ENCODE results near the gene BRWD1.

BRWD1 gene

DNA sequence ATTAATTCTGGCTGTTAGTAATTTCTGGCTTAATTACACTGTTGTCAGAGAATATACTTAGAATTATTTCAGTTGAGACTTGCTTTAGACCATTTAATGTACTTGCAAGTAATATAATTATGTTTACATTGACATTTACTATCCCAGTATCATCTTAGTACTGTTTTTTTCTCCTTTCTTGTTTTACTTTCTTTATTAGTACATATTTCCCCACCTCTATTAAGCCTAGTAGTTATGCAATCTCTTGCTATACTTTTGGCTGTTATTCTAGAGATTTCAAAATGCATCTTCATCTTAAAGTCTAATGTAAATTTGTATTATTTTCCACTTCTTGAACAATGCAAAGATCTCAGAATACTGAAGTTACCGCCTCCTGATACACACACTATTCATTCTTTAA, 24.4 kb downstream of the BRWD1 start:
- Histone ChIP-seq H3K14ac (ENCODE audit: low read length) (no peak overlapping the region), H3K27ac (replicated peaks; ENCODE audit: low read length) (no peak overlapping the region), H3K79me1 (ENCODE audit: low read depth, low read length) (no peaks in the 10 kb centered on the region), H3K9me3 (replicated peaks in 1 of 2; ENCODE audit: control insufficient read depth in 2 of 2, insufficient read depth in 1 of 2, low read depth in 1 of 2, low read length in 2 of 2) (peaks cover 9 to 39% of the 10 kb centered on the region in 2 donors), H3K4me1 (ENCODE audit: control insufficient read depth in 2 of 2, insufficient read depth in 1 of 2, low read depth in 1 of 2, low read length in 2 of 2) (no peaks in the 10 kb centered on the region), H2BK12ac (ENCODE audit: low read length) (no peak overlapping the region), H2BK5ac (ENCODE audit: low read length) (no peak overlapping the region), H3K27me3 (ENCODE audit: control insufficient read depth in 3 of 3, insufficient read depth in 3 of 3, low read depth in 1 of 3, low read length in 3 of 3) (no peaks in the 10 kb centered on the region), H3K23ac (ENCODE audit: low read depth, low read length, poor library complexity) (no peak overlapping the region), H3K4ac (ENCODE audit: low read length) (no peak overlapping the region), H4K8ac (ENCODE audit: low read depth, low read length) (no peak overlapping the region), H2BK15ac (ENCODE audit: low read length) (no peak overlapping the region), H3K4me2 (ENCODE audit: insufficient read depth, low read length, poor library complexity, severe bottlenecking) (no peak overlapping the region), H2BK120ac (ENCODE audit: low read depth, low read length) (no peak overlapping the region), H4K91ac (ENCODE audit: low read depth, low read length, poor library complexity) (no peak overlapping the region), H2AFZ (ENCODE audit: low read length) (no peak overlapping the region), H3K18ac (ENCODE audit: low read length) (no peak overlapping the region), H3K4me3 (ENCODE audit: low read length in 2 of 2) (no peak overlapping the region), H3K9ac (ENCODE audit: low read depth, low read length, poor library complexity) (no peak overlapping the region), H3K36me3 (replicated peaks in 1 of 2; ENCODE audit: control insufficient read depth in 2 of 2, insufficient read depth in 2 of 2, low read length in 2 of 2) (peaks cover 20 to 96% of the 10 kb centered on the region in 2 donors), H2AK5ac (ENCODE audit: low read depth, low read length) (no peak overlapping the region)
- DNase-seq (ENCODE audit: low spot score), result no peak
- no CpG with 5 or more reads among the region's 1 CpG for WGBS, 2 donors (ENCODE audit: extremely low coverage in 2 of 2, insufficient read length in 2 of 2, insufficient replicate concordance in 1 of 2)

DNA sequence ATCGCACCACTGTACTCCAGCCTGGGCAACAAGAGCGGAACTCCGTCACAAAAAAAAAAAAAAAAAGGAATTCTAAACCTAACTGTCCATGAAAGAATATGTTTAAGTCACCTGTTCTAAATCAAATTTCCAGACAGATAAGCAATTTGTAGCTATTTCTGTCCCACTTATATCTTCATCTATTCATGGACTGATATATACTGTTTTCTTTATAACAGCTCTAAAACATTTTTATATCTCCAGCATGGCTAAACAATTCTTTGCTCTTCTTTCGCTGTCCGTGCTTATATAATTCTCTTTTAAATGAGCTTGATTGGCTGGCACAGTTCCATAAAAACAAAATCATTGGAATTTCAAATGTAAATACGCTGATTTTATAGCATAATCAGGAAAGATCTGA, 30.5 kb downstream of the BRWD1 start:
- Histone ChIP-seq H2BK15ac (ENCODE audit: low read length) (no peak overlapping the region), H3K18ac (ENCODE audit: low read length) (no peak overlapping the region), H4K8ac (ENCODE audit: low read depth, low read length) (no peak overlapping the region), H3K9me3 (replicated peaks in 1 of 2; ENCODE audit: control insufficient read depth in 2 of 2, insufficient read depth in 1 of 2, low read depth in 1 of 2, low read length in 2 of 2) (no peaks in the 10 kb centered on the region), H3K4me2 (ENCODE audit: insufficient read depth, low read length, poor library complexity, severe bottlenecking) (no peak overlapping the region), H2BK120ac (ENCODE audit: low read depth, low read length) (no peak overlapping the region), H3K4me1 (ENCODE audit: control insufficient read depth in 2 of 2, insufficient read depth in 1 of 2, low read depth in 1 of 2, low read length in 2 of 2) (no peaks in the 10 kb centered on the region), H3K27ac (replicated peaks; ENCODE audit: low read length) (no peak overlapping the region), H3K9ac (ENCODE audit: low read depth, low read length, poor library complexity) (no peak overlapping the region), H3K27me3 (ENCODE audit: control insufficient read depth in 3 of 3, insufficient read depth in 3 of 3, low read depth in 1 of 3, low read length in 3 of 3) (no peaks in the 10 kb centered on the region), H2AFZ (ENCODE audit: low read length) (no peak overlapping the region), H2BK12ac (ENCODE audit: low read length) (no peak overlapping the region), H3K36me3 (replicated peaks in 1 of 2; ENCODE audit: control insufficient read depth in 2 of 2, insufficient read depth in 2 of 2, low read length in 2 of 2) (peaks cover 7 to 92% of the 10 kb centered on the region in 2 donors), H2AK5ac (ENCODE audit: low read depth, low read length) (no peak overlapping the region), H3K23ac (ENCODE audit: low read depth, low read length, poor library complexity) (no peak overlapping the region), H3K4me3 (ENCODE audit: low read length in 2 of 2) (no peak overlapping the region), H2BK5ac (ENCODE audit: low read length) (no peak overlapping the region), H3K79me1 (ENCODE audit: low read depth, low read length) (no peaks in the 10 kb centered on the region), H3K4ac (ENCODE audit: low read length) (no peak overlapping the region), H4K91ac (ENCODE audit: low read depth, low read length, poor library complexity) (no peak overlapping the region), H3K14ac (ENCODE audit: low read length) (no peak overlapping the region)
- no peak for DNase-seq (ENCODE audit: low spot score)
- no CpG with 5 or more reads among the region's 6 CpGs for WGBS, 2 donors (ENCODE audit: extremely low coverage in 2 of 2, insufficient read length in 2 of 2, insufficient replicate concordance in 1 of 2)

DNA sequence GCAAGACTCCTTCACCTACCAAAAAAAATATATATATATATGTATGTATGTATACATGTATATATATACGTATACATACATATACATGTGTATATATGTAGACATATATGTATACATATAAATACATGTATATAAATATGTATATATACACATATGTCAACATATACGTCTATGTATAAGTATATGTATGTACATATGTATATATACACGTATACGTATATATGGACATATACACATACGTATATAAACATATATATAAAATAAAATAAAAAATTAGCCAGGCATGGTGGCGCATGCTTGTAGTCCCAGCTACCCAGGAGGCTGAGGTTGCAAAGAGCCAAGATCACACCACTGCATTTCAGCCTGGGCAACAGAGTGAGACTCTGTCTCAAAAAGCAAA, 31.6 kb downstream of the BRWD1 start:
- H2AK5ac ChIP-seq (ENCODE audit: low read depth, low read length), result no peak overlapping the region
- no peak overlapping the region for H3K27ac ChIP-seq (replicated peaks; ENCODE audit: low read length)
- H3K18ac ChIP-seq (ENCODE audit: low read length), result no peak overlapping the region
- H4K8ac ChIP-seq (ENCODE audit: low read depth, low read length), result no peak overlapping the region
- no peaks in the 10 kb centered on the region for H3K9me3 ChIP-seq (replicated peaks in 1 of 2; ENCODE audit: control insufficient read depth in 2 of 2, insufficient read depth in 1 of 2, low read depth in 1 of 2, low read length in 2 of 2)
- no peak overlapping the region for H3K4ac ChIP-seq (ENCODE audit: low read length)
- H3K4me3 ChIP-seq (ENCODE audit: low read length in 2 of 2), result no peak overlapping the region
- H4K91ac ChIP-seq (ENCODE audit: low read depth, low read length, poor library complexity), result no peak overlapping the region
- no peak for DNase-seq (ENCODE audit: low spot score)
- no peak overlapping the region for H2BK5ac ChIP-seq (ENCODE audit: low read length)
- H2BK12ac ChIP-seq (ENCODE audit: low read length), result no peak overlapping the region
- H3K14ac ChIP-seq (ENCODE audit: low read length), result no peak overlapping the region
- no peak overlapping the region for H2BK120ac ChIP-seq (ENCODE audit: low read depth, low read length)
- WGBS, 2 donors (ENCODE audit: extremely low coverage in 2 of 2, insufficient read length in 2 of 2, insufficient replicate concordance in 1 of 2), result no CpG with 5 or more reads among the region's 6 CpGs
- no peak overlapping the region for H3K9ac ChIP-seq (ENCODE audit: low read depth, low read length, poor library complexity)
- no peak overlapping the region for H2BK15ac ChIP-seq (ENCODE audit: low read length)
- no peaks in the 10 kb centered on the region for H3K4me1 ChIP-seq (ENCODE audit: control insufficient read depth in 2 of 2, insufficient read depth in 1 of 2, low read depth in 1 of 2, low read length in 2 of 2)
- H2AFZ ChIP-seq (ENCODE audit: low read length), result no peak overlapping the region
- peaks cover 7 to 92% of the 10 kb centered on the region in 2 donors for H3K36me3 ChIP-seq (replicated peaks in 1 of 2; ENCODE audit: control insufficient read depth in 2 of 2, insufficient read depth in 2 of 2, low read length in 2 of 2)
- H3K23ac ChIP-seq (ENCODE audit: low read depth, low read length, poor library complexity), result no peak overlapping the region
- H3K79me1 ChIP-seq (ENCODE audit: low read depth, low read length), result no peaks in the 10 kb centered on the region
- H3K4me2 ChIP-seq (ENCODE audit: insufficient read depth, low read length, poor library complexity, severe bottlenecking), result no peak overlapping the region
- no peaks in the 10 kb centered on the region for H3K27me3 ChIP-seq (ENCODE audit: control insufficient read depth in 3 of 3, insufficient read depth in 3 of 3, low read depth in 1 of 3, low read length in 3 of 3)

DNA sequence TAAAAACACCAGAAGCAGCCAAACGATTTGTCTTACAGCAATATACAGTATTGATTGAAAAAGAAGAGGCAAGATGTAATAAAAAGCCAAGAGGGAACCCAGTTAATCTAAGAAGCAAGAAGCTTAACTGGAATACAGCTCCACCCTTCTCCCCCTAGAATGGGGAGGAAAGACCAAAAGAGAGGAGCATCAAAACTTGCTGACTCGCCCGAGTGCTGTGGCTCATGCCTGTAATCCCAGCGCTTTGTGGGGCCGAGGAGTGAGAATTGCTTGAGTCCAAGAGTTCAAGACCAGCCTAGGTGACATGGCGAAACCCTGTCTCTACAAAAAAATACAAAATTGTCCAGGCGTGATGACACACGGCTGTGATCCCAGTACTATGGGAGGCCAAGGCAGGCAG, 32.2 kb downstream of the BRWD1 start:
- H3K23ac ChIP-seq (ENCODE audit: low read depth, low read length, poor library complexity), result no peak overlapping the region
- H3K4me3 ChIP-seq (ENCODE audit: low read length in 2 of 2), result no peak overlapping the region
- H3K27ac ChIP-seq (replicated peaks; ENCODE audit: low read length), result no peak overlapping the region
- no CpG with 5 or more reads among the region's 8 CpGs for WGBS, 2 donors (ENCODE audit: extremely low coverage in 2 of 2, insufficient read length in 2 of 2, insufficient replicate concordance in 1 of 2)
- no peak overlapping the region for H2BK15ac ChIP-seq (ENCODE audit: low read length)
- no peak overlapping the region for H2AK5ac ChIP-seq (ENCODE audit: low read depth, low read length)
- H3K4me2 ChIP-seq (ENCODE audit: insufficient read depth, low read length, poor library complexity, severe bottlenecking), result no peak overlapping the region
- H3K14ac ChIP-seq (ENCODE audit: low read length), result no peak overlapping the region
- DNase-seq (ENCODE audit: low spot score), result no peak
- H3K36me3 ChIP-seq (replicated peaks in 1 of 2; ENCODE audit: control insufficient read depth in 2 of 2, insufficient read depth in 2 of 2, low read length in 2 of 2), result peaks cover 5 to 92% of the 10 kb centered on the region in 2 donors
- no peak overlapping the region for H4K8ac ChIP-seq (ENCODE audit: low read depth, low read length)
- H3K9me3 ChIP-seq (replicated peaks in 1 of 2; ENCODE audit: control insufficient read depth in 2 of 2, insufficient read depth in 1 of 2, low read depth in 1 of 2, low read length in 2 of 2), result no peaks in the 10 kb centered on the region
- no peak overlapping the region for H4K91ac ChIP-seq (ENCODE audit: low read depth, low read length, poor library complexity)
- H3K18ac ChIP-seq (ENCODE audit: low read length), result no peak overlapping the region
- H2BK120ac ChIP-seq (ENCODE audit: low read depth, low read length), result no peak overlapping the region
- no peaks in the 10 kb centered on the region for H3K27me3 ChIP-seq (ENCODE audit: control insufficient read depth in 3 of 3, insufficient read depth in 3 of 3, low read depth in 1 of 3, low read length in 3 of 3)
- no peaks in the 10 kb centered on the region for H3K79me1 ChIP-seq (ENCODE audit: low read depth, low read length)
- no peak overlapping the region for H2BK12ac ChIP-seq (ENCODE audit: low read length)
- no peak overlapping the region for H2AFZ ChIP-seq (ENCODE audit: low read length)
- no peak overlapping the region for H3K9ac ChIP-seq (ENCODE audit: low read depth, low read length, poor library complexity)
- no peak overlapping the region for H2BK5ac ChIP-seq (ENCODE audit: low read length)
- no peaks in the 10 kb centered on the region for H3K4me1 ChIP-seq (ENCODE audit: control insufficient read depth in 2 of 2, insufficient read depth in 1 of 2, low read depth in 1 of 2, low read length in 2 of 2)
- no peak overlapping the region for H3K4ac ChIP-seq (ENCODE audit: low read length)
